Activated CD8-positive, alpha-beta memory T cell treated with anti-CD3 and anti-CD28 coated beads, Interleukin-2, amount 50 U/mL, for 48 hours (primary cell): ENCODE results near the gene SALL3.

Experiments used
- DNase-seq: peaks from one replicate; pipeline ENCODE4 v3.0.0-alpha.2; 2020

Gene SALL3

DNA sequence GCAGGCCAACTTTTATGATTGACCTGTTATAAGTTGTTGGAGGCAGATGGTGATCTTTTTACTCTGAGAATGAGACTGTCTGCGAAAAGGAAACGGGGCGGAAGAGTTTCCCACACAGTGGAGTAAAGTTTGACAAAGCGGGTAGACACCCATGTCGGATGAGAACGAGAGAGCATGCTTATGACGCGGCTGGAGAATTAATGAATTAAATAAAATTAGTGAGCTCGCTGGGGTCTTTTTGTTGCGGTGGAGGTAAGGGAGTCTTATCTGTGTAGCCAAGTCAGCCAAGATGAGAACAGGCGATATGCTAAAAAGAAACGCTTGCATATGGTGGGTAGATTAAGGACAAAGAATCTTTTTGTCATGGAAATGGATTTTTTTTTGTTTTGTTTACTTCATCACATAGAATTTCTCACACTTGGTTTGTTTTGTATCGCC lies 1.8 kb downstream of the SALL3 start:
- no peak for DNase-seq

DNA sequence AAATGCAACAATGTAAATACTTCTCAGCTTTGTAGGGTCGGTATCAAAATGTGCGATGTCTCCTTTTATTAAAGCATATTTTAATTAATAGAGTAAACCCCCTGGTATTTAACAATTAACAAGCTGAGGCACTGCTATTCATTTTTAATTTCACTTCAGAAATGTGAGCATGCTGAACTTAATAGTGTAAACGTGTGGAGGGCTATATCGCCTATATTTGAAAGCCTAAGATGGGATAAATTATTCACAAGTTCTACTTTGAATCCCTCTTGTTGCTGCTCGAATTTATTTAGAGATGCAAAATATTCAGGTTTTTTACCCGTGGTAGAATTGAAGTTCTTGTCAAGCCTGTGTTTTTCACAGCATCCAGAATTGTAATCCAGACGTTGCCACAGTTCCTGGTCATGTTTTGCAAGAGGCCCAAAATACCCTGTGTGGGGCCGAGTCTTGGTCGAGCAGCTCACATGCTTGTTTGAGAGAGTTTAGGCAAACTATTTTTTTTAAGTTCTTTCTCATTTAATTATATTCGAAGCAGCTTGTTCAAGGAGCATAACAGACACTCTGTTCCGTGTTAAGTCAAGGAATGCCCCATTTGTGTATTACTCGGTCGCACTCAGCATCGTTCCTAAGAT lies 2.5 kb downstream of the SALL3 start:
- no peak for DNase-seq

DNA sequence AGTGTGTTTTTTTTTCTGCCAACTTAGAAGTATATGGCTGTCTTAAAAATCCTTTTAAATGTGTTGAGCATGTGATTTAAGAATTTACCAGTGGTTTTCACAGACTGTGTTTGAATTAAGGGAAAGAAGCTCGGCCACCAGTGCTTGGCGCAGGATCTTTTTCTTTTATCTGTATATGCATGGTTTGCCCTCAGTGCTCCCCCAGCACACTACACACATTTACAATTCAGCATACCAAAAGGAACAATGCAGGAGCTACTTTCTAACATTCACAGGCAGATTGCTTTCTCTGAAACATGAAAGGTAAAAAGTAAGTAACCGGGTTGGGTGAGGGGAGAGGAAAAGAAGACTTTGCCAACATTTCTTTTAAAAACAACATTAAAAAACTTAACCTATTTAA lies 3.9 kb downstream of the SALL3 start:
- DNase-seq = no peak

DNA sequence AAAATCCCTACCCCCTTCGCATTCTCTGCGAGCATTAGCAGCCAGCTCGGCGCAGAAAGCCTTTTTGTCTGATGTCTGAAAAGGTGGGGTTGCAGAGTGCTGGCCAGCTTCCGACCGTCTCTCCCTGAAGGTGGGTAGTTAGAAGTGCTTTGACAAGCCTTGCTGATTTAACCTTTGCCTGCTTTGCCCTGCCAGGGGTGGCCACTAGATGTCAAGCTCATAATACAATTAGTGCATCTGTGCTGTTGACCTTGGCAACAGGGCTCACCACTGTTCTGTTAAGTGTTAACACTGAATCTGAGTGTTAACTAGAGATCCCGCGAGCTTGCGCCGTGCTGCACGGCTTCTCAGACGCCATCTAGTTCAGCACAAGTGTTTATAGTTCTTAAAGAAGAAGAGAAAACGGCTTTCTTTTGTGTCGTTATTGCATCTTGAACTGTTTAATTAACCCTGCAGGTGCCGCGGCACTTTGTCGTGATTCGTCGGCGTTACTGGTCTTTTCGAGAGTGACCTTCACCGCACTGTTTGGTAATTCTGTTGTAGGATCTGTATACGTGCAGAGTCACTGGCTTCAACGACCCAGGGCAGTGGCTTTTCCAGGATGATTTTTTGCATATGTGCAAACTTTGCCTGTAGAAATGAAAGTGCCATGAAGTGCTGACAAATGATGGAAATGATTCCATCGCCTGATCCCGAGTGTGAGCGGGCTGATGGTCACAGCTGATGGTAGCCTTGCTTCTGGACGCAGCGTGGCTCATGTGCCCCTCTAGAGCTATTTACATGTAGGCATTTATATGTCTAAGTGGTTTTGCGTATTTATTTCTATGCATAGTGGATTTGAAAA lies 5.5 kb downstream of the SALL3 start:
- DNase-seq = no peak

DNA sequence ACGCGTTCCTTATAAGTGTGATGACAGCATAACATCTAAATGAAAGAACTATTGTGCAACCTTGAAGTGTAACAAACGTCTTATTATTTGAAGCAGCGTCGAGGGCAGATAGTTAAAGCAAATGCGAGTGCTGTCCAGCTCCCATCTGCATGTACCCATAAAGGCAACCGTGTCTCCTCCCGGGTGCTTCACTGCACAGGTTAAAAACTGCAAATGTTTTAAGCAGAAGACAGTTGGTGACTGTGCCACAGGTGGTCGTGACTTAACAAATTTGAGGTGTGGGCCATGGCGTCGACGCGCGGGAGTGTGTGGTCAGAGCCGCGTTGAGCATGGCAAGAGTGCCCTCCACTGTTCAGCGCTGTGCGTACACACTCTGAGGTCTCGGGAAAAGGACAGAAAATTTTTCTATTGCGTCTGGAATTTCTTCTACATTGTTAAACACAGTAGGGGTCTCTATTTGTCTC lies 6.4 kb downstream of the SALL3 start:
- no peak for DNase-seq

DNA sequence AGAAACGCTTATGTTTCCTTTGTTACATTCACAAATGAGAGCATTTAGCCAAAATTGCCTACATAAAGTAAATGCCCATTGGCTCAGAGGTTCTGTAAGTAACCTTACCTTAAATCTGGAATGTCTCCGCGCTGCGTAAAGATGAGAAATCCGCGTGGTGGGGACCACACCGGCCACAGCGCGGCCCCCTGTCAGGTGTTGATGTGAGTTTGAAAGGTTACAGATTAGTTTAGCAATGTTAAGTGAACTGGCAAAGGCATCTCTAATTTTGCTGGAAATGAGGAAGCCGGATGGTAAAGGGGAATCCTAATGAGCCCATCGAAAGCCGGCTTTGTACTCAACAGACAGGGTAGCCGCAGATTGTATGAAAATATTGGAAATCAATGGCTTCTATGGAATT lies 11.8 kb downstream of the SALL3 start:
- DNase-seq = no peak

DNA sequence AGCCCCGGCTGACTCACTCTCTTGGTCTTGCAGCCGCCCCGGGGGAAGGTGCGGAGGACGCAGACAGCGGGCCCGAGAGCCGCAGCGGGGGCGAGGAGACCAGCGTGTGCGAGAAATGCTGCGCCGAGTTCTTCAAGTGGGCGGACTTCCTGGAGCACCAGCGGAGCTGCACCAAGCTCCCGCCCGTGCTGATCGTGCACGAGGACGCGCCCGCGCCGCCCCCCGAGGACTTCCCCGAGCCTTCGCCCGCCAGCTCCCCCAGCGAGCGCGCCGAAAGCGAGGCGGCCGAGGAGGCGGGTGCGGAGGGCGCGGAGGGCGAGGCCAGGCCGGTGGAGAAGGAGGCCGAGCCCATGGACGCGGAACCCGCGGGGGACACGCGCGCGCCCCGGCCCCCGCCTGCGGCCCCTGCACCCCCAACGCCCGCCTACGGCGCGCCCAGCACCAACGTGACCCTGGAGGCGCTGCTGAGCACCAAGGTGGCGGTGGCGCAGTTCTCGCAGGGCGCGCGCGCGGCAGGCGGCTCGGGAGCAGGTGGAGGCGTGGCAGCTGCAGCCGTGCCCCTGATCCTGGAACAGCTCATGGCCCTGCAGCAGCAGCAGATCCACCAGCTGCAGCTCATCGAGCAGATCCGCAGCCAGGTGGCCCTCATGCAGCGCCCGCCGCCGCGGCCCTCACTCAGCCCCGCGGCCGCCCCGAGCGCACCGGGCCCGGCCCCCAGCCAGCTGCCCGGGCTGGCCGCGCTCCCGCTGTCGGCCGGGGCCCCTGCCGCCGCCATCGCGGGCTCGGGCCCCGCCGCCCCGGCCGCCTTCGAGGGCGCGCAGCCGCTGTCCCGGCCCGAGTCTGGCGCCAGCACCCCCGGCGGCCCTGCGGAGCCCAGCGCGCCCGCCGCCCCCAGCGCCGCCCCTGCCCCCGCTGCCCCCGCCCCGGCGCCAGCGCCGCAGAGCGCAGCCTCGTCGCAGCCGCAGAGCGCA lies 12.7 kb downstream of the SALL3 start:
- no peak for DNase-seq

DNA sequence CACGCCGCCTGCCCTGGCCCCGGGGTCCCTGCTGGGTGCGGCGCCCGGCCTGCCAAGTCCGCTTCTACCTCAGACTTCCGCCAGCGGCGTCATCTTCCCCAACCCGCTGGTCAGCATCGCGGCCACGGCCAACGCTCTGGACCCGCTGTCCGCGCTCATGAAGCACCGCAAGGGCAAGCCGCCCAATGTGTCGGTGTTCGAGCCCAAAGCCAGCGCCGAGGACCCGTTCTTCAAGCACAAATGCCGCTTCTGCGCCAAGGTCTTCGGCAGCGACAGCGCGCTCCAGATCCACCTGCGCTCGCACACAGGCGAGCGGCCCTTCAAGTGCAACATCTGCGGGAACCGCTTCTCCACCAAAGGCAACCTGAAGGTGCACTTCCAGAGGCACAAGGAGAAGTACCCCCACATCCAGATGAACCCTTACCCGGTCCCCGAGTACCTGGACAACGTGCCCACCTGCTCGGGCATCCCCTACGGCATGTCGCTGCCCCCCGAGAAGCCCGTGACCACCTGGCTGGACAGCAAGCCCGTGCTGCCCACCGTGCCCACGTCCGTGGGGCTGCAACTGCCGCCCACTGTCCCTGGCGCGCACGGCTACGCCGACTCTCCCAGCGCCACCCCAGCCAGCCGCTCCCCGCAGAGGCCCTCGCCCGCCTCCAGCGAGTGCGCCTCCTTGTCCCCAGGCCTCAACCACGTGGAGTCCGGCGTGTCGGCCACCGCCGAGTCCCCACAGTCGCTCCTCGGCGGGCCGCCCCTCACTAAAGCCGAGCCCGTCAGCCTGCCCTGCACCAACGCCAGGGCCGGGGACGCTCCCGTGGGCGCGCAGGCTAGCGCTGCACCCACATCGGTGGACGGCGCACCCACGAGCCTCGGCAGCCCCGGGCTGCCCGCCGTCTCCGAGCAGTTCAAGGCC lies 13.7 kb downstream of the SALL3 start:
- no peak for DNase-seq

DNA sequence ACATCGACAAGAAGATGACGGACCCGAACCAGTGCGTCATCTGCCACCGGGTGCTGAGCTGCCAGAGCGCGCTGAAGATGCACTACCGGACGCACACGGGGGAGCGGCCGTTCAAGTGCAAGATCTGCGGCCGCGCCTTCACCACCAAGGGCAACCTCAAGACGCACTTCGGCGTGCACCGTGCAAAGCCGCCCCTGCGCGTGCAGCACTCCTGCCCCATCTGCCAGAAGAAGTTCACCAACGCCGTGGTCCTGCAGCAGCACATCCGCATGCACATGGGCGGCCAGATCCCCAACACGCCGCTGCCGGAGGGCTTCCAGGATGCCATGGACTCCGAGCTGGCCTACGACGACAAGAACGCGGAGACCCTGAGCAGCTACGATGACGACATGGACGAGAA lies 14.4 kb downstream of the SALL3 start:
- no peak for DNase-seq

DNA sequence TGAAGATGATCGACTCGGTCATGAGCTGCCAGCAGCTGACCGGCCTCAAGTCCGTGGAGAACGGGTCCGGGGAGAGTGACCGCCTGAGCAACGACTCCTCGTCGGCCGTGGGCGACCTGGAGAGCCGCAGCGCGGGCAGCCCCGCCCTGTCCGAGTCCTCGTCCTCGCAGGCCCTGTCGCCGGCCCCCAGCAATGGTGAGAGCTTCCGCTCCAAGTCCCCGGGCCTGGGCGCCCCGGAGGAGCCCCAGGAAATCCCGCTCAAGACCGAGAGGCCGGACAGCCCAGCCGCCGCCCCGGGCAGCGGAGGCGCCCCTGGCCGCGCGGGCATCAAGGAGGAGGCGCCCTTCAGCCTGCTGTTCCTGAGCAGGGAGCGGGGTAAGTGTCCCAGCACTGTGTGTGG lies 14.9 kb downstream of the SALL3 start:
- no peak for DNase-seq

DNA sequence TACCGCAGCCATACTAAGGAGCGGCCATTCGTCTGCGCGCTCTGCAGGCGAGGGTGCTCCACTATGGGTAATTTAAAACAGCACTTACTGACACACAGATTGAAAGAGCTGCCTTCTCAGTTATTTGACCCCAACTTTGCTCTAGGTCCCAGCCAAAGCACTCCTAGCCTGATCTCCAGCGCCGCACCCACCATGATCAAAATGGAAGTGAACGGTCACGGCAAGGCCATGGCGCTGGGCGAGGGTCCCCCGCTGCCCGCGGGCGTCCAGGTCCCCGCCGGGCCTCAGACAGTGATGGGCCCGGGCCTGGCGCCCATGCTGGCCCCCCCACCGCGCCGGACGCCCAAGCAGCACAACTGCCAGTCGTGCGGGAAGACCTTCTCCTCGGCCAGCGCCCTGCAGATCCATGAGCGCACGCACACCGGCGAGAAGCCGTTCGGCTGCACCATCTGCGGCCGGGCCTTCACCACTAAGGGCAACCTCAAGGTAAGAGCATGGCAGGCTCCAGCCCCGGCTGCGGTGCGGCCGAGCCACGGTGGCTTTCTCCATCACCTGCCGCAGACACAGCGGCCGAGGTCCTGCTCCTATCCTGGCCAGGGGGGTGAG lies 15.5 kb downstream of the SALL3 start:
- no peak for DNase-seq

DNA sequence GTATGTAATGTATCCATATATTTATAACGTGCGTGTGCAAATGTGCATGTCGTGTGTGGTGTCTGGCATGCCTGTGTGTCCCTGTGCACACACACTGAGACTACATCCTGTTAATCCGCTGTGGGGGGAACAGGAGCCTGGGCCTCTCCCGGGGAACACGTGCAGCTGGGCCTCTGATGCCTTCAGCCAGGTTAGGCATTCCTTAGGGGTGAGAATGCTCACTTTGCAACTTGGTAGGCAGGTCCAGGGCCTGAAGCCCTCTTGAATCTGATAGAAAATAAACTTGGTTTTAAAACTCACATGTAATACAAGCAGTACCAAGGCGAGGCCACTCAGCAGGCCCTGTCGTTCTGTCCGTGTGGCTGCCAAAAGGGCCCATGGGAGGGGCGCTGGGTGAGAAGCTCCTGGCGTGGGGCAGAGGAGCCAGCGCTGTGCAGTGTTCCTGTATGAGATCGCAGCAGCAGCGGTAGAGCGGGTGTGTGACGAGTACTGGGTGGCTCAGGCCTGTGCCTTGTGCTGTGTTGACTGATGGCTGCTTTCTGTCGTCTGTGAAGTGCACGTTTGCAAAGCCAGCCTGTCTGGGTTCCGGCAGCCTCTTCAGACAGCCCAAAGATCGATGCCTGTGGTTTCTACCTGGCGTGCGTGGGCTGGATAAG lies 16.2 kb downstream of the SALL3 start:
- DNase-seq = no peak

DNA sequence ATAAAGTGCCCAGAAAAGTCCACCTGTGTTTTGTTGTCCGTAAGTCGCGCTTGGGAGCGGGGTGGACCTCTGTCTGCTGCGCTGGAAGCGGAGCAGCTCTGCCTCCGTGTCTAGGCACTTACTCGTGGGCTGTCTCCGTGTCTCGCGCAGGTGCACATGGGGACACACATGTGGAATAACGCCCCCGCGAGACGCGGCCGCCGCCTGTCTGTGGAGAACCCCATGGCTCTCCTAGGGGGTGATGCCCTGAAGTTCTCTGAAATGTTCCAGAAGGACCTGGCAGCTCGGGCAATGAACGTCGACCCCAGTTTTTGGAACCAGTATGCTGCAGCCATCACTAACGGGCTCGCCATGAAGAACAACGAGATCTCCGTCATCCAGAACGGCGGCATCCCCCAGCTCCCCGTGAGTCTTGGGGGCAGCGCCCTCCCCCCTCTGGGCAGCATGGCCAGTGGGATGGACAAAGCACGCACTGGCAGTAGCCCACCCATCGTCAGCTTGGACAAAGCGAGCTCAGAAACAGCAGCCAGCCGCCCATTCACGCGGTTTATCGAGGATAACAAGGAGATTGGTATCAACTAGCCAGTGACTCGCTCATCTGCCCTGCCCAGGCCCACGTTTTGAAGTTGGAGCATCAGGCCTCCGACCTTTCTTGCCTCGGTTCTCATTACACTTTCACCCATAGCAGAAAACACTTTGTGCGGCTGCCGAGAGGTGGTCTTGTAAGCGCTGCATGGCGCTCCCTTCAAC lies 17.3 kb downstream of the SALL3 start:
- no peak for DNase-seq

DNA sequence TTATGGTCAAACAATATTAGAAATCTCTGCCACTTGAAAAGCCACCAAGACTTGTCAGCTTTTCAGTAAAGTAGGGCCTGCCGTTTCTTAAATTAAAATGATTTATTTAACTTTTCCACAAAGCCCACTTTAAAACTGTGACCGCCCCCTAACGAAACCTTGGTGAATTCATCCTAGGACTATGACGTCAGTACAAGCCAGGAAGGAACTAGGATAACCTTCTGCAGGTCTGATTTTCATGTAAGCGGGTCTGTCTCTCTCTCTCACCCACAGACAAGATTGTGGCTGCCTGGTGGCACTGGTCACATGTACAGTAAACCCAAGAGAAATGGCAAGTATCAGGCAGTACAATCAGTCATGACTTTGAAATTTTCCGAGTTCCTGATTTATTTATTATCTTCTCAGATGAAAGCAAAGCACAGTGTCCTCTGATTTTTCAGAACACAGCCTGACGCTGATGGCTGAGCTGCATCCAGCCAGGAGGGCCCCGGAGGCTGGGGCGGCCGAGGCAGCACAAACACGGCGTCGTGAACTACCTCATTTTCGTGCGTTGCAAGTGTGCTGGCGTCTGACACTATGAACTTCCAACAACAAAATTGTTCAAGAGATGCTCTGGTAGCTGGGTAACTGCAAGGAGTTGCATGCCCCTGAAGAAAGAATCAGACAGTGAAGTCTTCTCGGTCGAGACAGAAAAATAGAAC lies 18.9 kb downstream of the SALL3 start:
- no peak for DNase-seq

DNA sequence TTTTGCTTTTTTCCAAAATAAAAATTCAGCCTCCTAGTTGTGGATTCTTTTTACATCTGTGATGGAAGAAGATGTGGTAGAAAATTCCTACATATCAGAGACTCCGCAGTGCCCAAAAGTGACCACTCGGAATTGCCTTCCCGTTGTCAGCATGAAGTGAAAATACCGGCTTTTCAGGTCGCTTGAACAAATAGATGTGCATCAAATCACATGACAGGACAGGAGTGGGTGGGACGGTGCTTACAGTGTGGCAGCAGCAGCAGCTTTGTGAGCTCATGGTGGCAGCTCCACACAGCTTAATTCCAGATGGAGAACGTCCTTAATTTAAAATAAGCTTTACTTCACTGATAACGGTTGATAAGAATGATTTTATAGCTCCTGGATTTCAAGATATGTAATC lies 20.3 kb downstream of the SALL3 start:
- no peak for DNase-seq

DNA sequence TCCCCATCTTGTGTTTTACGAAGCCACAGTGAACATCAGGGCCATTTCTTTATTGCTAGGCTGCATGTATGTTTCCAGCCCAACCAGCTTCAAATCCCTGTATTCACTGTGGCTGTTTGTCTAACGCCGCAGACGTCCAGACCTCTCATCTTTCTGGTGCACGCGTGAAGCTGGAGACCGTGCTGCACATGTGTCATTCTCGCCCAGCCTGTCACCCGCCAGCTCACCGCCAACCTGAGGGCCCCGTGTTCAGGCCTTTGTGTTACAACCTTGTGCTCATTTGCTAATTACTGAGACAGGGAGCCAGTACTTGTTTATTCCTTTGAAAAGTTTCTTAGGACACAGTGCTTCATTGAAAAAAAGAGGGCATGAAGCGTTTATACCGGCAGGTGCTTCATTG lies 21.4 kb downstream of the SALL3 start:
- DNase-seq = no peak

DNA sequence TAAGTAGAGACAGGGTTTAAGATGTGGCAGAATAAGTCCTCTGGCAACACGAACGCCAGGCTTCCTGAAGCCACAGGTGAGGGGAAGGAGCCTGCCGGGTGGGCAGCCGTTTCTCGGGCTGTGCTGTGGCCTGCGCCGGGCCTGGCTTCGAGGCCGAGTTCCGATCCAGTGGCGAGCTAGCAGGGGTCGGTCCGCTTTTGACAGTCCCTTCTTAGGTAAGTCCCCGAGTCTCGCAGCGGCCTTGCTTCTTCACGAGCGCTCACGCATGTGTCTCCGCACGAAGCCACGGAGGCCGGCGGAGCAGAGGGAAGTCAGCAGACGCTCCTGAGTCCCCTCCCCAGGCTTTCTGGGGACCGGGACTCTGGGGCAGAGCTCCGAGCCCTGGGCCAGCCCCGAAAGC lies 26.0 kb downstream of the SALL3 start:
- no peak for DNase-seq

DNA sequence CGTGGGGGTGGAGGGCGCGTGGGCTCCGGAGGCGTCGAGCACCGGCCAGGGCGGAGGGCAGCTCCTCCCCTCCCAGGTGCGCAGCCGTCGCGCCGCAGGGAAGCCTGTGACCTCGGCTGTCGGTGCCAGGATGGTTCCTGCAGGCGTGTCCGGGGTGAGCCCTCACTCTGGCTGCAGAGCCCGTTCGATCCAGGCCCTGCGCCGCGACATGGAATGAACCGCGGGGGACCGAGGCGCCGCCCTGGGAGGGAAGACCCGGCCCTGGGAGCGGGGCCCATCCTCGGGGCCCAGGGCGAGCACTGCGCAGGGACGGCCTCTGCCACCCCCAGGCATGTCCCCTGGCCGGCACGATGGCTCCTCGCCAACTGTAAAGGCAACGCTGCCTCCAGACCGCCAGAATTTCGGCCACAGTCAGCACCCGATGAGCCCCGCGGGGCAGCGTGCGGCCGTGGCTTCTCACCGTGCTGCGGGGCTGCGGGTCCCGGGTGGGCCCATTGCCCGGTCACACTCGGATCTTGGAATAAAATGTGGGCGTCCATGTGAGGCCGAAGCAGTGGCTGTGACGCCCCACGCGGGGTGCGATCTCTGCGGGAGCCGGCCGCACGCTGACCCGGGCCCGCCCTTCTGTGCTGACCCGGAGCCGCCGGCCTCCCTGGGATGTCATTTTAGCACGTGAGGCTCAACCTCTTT lies 26.6 kb downstream of the SALL3 start:
- DNase-seq = no peak

DNA sequence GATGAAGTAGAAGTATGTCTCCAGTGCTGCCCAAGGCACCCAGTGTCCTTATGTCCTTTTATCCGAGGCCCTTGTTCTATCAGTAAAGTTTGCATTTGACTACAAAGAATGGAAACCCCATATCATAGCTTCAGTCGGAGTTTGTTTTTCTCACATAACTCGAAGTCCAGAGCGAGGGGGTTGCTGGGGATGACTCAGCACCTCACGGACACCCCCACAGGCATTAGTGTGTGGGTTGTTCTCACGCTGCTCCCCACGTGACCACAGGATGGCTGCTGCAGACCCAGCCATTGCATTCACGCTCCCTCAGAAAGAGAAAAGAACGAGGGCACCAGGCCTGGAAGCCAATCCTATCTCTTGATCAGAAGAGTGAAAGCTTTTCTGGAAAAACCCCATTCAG lies 27.8 kb downstream of the SALL3 start:
- DNase-seq = no peak
